HepG2 (cell line): ENCODE data around the gene MYH7. TPM values are rescaled to one million over a fixed set of nuclear protein-coding genes. Genes with fewer than 3 reads are reported as not detected.

Experiments used
- AKNA ChIP-seq: sonication (generic); formaldehyde crosslinking; IDR thresholded peaks from 2 replicates; pipeline ENCODE4 v1.4.0; 2020; ENCODE audit warnings: missing genetic modification reagents, borderline replicate concordance
- FOXA1 ChIP-seq, 2 experiments: fragments of 450-650 bp in 1 of 2; sonication (generic) in 1 of 2; formaldehyde crosslinking in 1 of 2; IDR thresholded peaks; 2 replicates each; pipeline versions ENCODE4 v1.4.0 to v1.6.1; 2016 to 2020; ENCODE audit warnings: missing genetic modification reagents in 1 of 2
- HIC2 ChIP-seq: sonication (generic); formaldehyde crosslinking; IDR thresholded peaks from 2 replicates; pipeline ENCODE4 v1.9.0; 2022; ENCODE audit warnings: low read depth, missing genetic modification reagents
- KLF11 ChIP-seq: IDR thresholded peaks from 2 replicates; pipeline ENCODE4 v1.6.1; 2016; ENCODE audit warnings: missing compliant biosample characterization
- MXD3 ChIP-seq: IDR thresholded peaks from 2 replicates; pipeline ENCODE4 v1.6.1; 2016; ENCODE audit warnings: mild to moderate bottlenecking, missing biosample characterization, missing genetic modification reagents
- PAXIP1 ChIP-seq: sonication (generic); formaldehyde crosslinking; conservative IDR thresholded peaks from 2 replicates; pipeline ENCODE4 v1.4.0; 2020; ENCODE audit warnings: mild to moderate bottlenecking, missing genetic modification reagents, moderate library complexity
- POLR2G ChIP-seq: fragments of 200-400 bp; formaldehyde crosslinking; IDR thresholded peaks from 2 replicates; pipeline ENCODE4 v1.6.1; 2018; ENCODE audit warnings: mild to moderate bottlenecking, low read depth, low read length, moderate library complexity
- RFXANK ChIP-seq: IDR thresholded peaks from 2 replicates; pipeline ENCODE4 v1.6.1; 2016
- SP140L ChIP-seq: sonication (generic); formaldehyde crosslinking; IDR thresholded peaks from 2 replicates; pipeline ENCODE4 v1.4.0; 2020; ENCODE audit warnings: missing genetic modification reagents, borderline replicate concordance
- TAF1 ChIP-seq: sonication (generic); formaldehyde crosslinking; IDR thresholded peaks from 2 replicates; pipeline ENCODE4 v1.4.0; 2020; ENCODE audit warnings: missing genetic modification reagents
- THRA ChIP-seq: sonication (generic); formaldehyde crosslinking; IDR thresholded peaks from 2 replicates; pipeline ENCODE4 v1.4.0; 2020; ENCODE audit warnings: missing genetic modification reagents, borderline replicate concordance
- ZNF446 ChIP-seq: sonication (generic); formaldehyde crosslinking; IDR thresholded peaks from 2 replicates; pipeline ENCODE4 v1.5.0; 2020; ENCODE audit warnings: mild to moderate bottlenecking, missing genetic modification reagents
- ZNF670 ChIP-seq: sonication (generic); formaldehyde crosslinking; IDR thresholded peaks from 2 replicates; pipeline ENCODE4 v1.8.0; 2022; ENCODE audit warnings: mild to moderate bottlenecking, missing genetic modification reagents, borderline replicate concordance
- ZNF792 ChIP-seq: IDR thresholded peaks from 2 replicates; pipeline ENCODE4 v1.6.1; 2016
- polyA plus RNA-seq, 8 experiments: library from polyadenylated mRNA; depleted of rRNA in 3 of 8; stranded (reverse) in 7 of 8; unstranded in 1 of 8; fragments of >200 nt; fragmentation: Illumina TruSeq in 4 of 8; extraction: Trizol in 4 of 8; gene quantifications; 2 replicates each; pipeline versions ENCODE4 v1.2.1 to v1.2.3, GENCODE V29; 2011 to 2016; ENCODE audit warnings: low read depth in 4 of 8, missing spikeins in 1 of 8, mixed read lengths in 1 of 8; ENCODE audit not compliant: insufficient read depth in 1 of 8
- total RNA-seq, 5 experiments: library from RNA; depleted of rRNA; stranded (reverse); fragments of >200 nt; fragmentation: Illumina TruSeq; extraction: Trizol; gene quantifications; 2 replicates each; pipeline ENCODE4 v1.2.3, GENCODE V29; 2016; ENCODE audit warnings: low read depth in 1 of 5

MYH7 gene
- total and polyA plus RNA-seq, 2 of the 13 experiments (the other 11 are each of a cell fraction or from before 2014, with no cell fraction given) = 0.04 TPM; not detected in 1

DNA sequence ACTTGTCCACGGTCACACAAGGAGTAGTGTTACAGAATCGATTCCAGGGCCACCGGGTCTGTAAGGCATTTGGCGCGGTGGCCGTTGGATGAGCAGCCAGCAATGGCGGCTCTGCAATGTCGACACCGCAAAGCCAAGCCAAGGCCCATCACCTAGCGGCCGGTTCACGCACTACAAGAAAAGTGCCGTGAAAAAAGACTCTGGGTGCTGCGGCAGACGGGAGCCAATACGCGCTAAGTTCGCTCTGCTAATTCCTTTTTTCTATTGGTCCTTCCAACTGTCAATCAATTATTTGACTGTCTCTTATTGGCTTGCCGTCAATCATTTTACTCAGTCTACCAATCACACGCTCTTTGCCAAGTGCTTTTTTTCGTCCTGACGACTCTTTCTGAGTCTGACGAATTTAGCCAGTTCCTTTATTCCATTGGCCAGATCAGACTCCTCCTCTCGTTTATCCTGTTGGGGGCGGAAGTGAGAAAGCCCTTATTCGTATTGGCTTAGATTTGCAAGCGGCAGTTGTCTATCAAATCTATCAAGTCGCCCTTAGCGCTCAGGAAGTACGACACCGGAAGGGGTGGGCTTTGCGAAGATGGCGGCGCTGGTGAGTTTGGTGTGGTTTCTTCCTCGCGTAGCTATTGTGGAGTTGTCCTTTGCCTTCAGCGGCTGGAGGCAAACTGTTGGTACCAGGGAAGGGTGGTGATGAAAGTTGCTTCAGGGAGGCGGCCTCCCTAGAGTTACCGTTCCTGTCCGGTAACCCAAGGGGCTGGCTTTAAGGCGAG, 33.9 kb upstream of the MYH7 start, which contains the start of gene NGDN (continued):
- TF ChIP-seq POLR2G (peak; percentile 100), ZNF670 (CRISPR knock-in tag) (no peak), TAF1 (CRISPR knock-in tag) (peak; percentile 96), RFXANK (CRISPR knock-in tag) (peak; percentile 97), MXD3 (CRISPR knock-in tag) (peak; percentile 94), HIC2 (CRISPR knock-in tag) (peak; percentile 52; the same call in 1 of the 2 replicates), SP140L (CRISPR knock-in tag) (peak; percentile 81), KLF11 (peak; percentile 80; the same call in 1 of the 2 replicates), ZNF792 (CRISPR knock-in tag) (peak; percentile 91), AKNA (CRISPR knock-in tag) (peak; percentile 39; the same call in 1 of the 2 replicates), FOXA1 (IDR thresholded peaks at IDR 0.05) (no peak), FOXA1 (CRISPR knock-in tag; IDR thresholded peaks at IDR 0.05) (no peak; the same call in none of the 2 replicates), THRA (CRISPR knock-in tag) (peak; percentile 84; the same call in 1 of the 2 replicates), PAXIP1 (CRISPR knock-in tag) (no peak; the same call in 1 of the 2 replicates), ZNF446 (CRISPR knock-in tag) (0 out of 2 replicates have a peak, but pooled peaks have one; percentile 51)
